Urinary bladder (tissue), 4 donors: ENCODE results near the gene ZNF134. TPM values are rescaled to one million over a fixed set of nuclear protein-coding genes. Genes with fewer than 3 reads are reported as not detected.
A peak's percentile ranks its signal among the peaks of the same experiment; 100 is the strongest.

Experiments used
- DNase-seq: peaks from one replicate; pipeline ENCODE4 v3.0.0-alpha.2; 2015; ENCODE audit errors: extremely low spot score
- H3K27ac ChIP-seq: one replicate; pipeline ENCODE4 v1.5.1; 2013; ENCODE audit warnings: low read depth, mild to moderate bottlenecking, moderate library complexity
- H3K36me3 ChIP-seq: one replicate; pipeline ENCODE4 v1.6.1; 2013; ENCODE audit warnings: mild to moderate bottlenecking, moderate library complexity; ENCODE audit not compliant: insufficient read depth
- H3K4me1 ChIP-seq: one replicate; pipeline ENCODE4 v1.6.1; 2013; ENCODE audit warnings: mild to moderate bottlenecking, moderate library complexity; ENCODE audit not compliant: insufficient read depth
- H3K4me3 ChIP-seq: one replicate; pipeline ENCODE4 v1.5.1; 2013; ENCODE audit warnings: low read depth, low read length
- WGBS: extraction: QIAGEN DNeasy Blood & Tissue Kit; methylation state at CpG from one replicate; pipeline ENCODE4 v1.1.7; 2013; 5-methylcytosine and 5-hydroxymethylcytosine counted together
- polyA plus RNA-seq: library from polyadenylated mRNA; stranded (reverse); fragments of 200-250 nt; gene quantifications from one replicate; pipeline ENCODE4 v1.2.3, GENCODE V29; 2013
- total RNA-seq: library from RNA; depleted of rRNA; stranded (reverse); fragments of >200 nt; gene quantifications from one replicate; pipeline ENCODE4 v1.2.3, GENCODE V29; 2014
- donor health status: healthy with polysubstance abuse.
- donor health status: healthy.

The ZNF134 gene
- total and polyA plus RNA-seq, 2 donors: 17.6 to 32.1 TPM

- no peaks in the 10 kb centered on the region for H3K36me3 ChIP-seq
Observed at GRCh38 chr19:57611113-57611512, 2.9 kb upstream of the ZNF134 start.

GRCh38 chr19:57615346-57615745 lies 1.3 kb downstream of the ZNF134 start:
- H3K36me3 ChIP-seq: peaks cover 5% of the 10 kb centered on the region

More at GRCh38 chr19:57611113-57611512, 2.9 kb upstream of the ZNF134 start:
- DNase-seq: no peak
- WGBS: 88% methylated on average over 4 of the region's 4 CpGs
- H3K27ac ChIP-seq: no peak overlapping the region
- no peak overlapping the region for H3K4me3 ChIP-seq
- H3K4me1 ChIP-seq: peaks cover 3% of the 10 kb centered on the region

GRCh38 chr19:57620673-57621348 lies 6.8 kb downstream of the ZNF134 start:
- 98% methylated on average over 10 of the region's 10 CpGs for WGBS
- H3K27ac ChIP-seq: no peak overlapping the region
- peaks cover 13% of the 10 kb centered on the region for H3K36me3 ChIP-seq
- H3K4me1 ChIP-seq: no peaks in the 10 kb centered on the region
- no peak overlapping the region for H3K4me3 ChIP-seq
- DNase-seq: no peak

More at GRCh38 chr19:57615346-57615745, 1.3 kb downstream of the ZNF134 start:
- Histone ChIP-seq H3K27ac (no peak overlapping the region), H3K4me3 (no peak overlapping the region), H3K4me1 (peaks cover 3% of the 10 kb centered on the region)
- WGBS: 98% methylated on average over 3 of the region's 3 CpGs
- no peak for DNase-seq

- Histone ChIP-seq H3K27ac (no peak overlapping the region), H3K36me3 (peaks cover 13% of the 10 kb centered on the region), H3K4me3 (no peak overlapping the region), H3K4me1 (no peaks in the 10 kb centered on the region)
- DNase-seq: no peak
Observed at GRCh38 chr19:57623091-57623490, 9.0 kb downstream of the ZNF134 start.

- Histone ChIP-seq H3K27ac (peak within 1 kb of the TSS; percentile 55), H3K4me3 (peak within 1 kb of the TSS; percentile 84), H3K4me1 (no peaks in the 10 kb centered on the region), H3K36me3 (peaks cover 3% of the 10 kb centered on the region)
- WGBS: 1% methylated on average over 59 of the region's 59 CpGs
- peak; percentile 92 for DNase-seq
Observed at GRCh38 chr19:57632987-57633831, 19.2 kb downstream of the ZNF134 start, which contains the start of gene ZNF211. Gene ZNF211, plus strand, starts transcription at chr19:57633168. Its CDS starts 179 bp downstream, at chr19:57633347.

GRCh38 chr19:57633832-57634131 lies 19.7 kb downstream of the ZNF134 start:
- Histone ChIP-seq H3K36me3 (peaks cover 4% of the 10 kb centered on the region), H3K4me3 (peak overlapping the region; percentile 84), H3K4me1 (no peaks in the 10 kb centered on the region), H3K27ac (no peak overlapping the region)
- WGBS: 39% methylated on average over 6 of the region's 6 CpGs
- no peak for DNase-seq

GRCh38 chr19:57637379-57637778 lies 23.3 kb downstream of the ZNF134 start:
- Histone ChIP-seq H3K4me3 (no peak overlapping the region), H3K4me1 (no peaks in the 10 kb centered on the region), H3K36me3 (peaks cover 20% of the 10 kb centered on the region), H3K27ac (no peak overlapping the region)
- WGBS: 96% methylated on average over 4 of the region's 4 CpGs
- DNase-seq: no peak

- H3K36me3 ChIP-seq: peaks cover 17% of the 10 kb centered on the region
- H3K27ac ChIP-seq: no peak overlapping the region
- H3K4me1 ChIP-seq: no peaks in the 10 kb centered on the region
- no peak overlapping the region for H3K4me3 ChIP-seq
- WGBS: 96% methylated on average over 4 of the region's 4 CpGs
- DNase-seq: no peak
Observed at GRCh38 chr19:57641715-57642234, 27.7 kb downstream of the ZNF134 start.

GRCh38 chr19:57642396-57643046 lies 28.5 kb downstream of the ZNF134 start:
- Histone ChIP-seq H3K4me3 (no peak overlapping the region), H3K36me3 (peaks cover 17% of the 10 kb centered on the region), H3K27ac (peak overlapping the region; percentile 50), H3K4me1 (no peaks in the 10 kb centered on the region)
- DNase-seq: no peak
- 88% methylated on average over 4 of the region's 4 CpGs for WGBS

GRCh38 chr19:57643734-57644133 lies 29.7 kb downstream of the ZNF134 start:
- Histone ChIP-seq H3K36me3 (peaks cover 16% of the 10 kb centered on the region), H3K27ac (no peak overlapping the region), H3K4me3 (no peak overlapping the region), H3K4me1 (no peaks in the 10 kb centered on the region)
- no peak for DNase-seq

GRCh38 chr19:57648331-57649003 lies 34.4 kb downstream of the ZNF134 start:
- Histone ChIP-seq H3K36me3 (no peaks in the 10 kb centered on the region), H3K4me3 (no peak overlapping the region), H3K4me1 (peaks cover 2% of the 10 kb centered on the region), H3K27ac (no peak overlapping the region)
- 61% methylated on average over 6 of the region's 6 CpGs for WGBS
- no peak for DNase-seq

GRCh38 chr19:57651654-57651996 lies 37.6 kb downstream of the ZNF134 start:
- 43% methylated on average over 6 of the region's 6 CpGs for WGBS
- DNase-seq: no peak
- H3K4me3 ChIP-seq: peak overlapping the region; percentile 4
- H3K27ac ChIP-seq: peak overlapping the region; percentile 54
- H3K36me3 ChIP-seq: no peaks in the 10 kb centered on the region
- H3K4me1 ChIP-seq: peaks cover 2% of the 10 kb centered on the region

- H3K4me1 ChIP-seq: peaks cover 2% of the 10 kb centered on the region
- 83% methylated on average over 2 of the region's 2 CpGs for WGBS
- no peak overlapping the region for H3K4me3 ChIP-seq
- H3K27ac ChIP-seq: no peak overlapping the region
- no peaks in the 10 kb centered on the region for H3K36me3 ChIP-seq
- DNase-seq: no peak
Observed at GRCh38 chr19:57653689-57654088, 39.6 kb downstream of the ZNF134 start.
